ENCODE measurements around the gene ZFHX2. TPM values are rescaled to one million over a fixed set of nuclear protein-coding genes. Genes with fewer than 3 reads are reported as not detected.

ZFHX2 gene
- total RNA-seq, 1 experiment from 2014 or later = 19.4 TPM

GRCh38 chr14:23559926-23560520, 8.5 kb upstream of the ZFHX2 start:
- Histone ChIP-seq H3K23me2 (ENCODE audit: insufficient read length, low read depth, low read length, poor library complexity, severe bottlenecking) (peaks cover 19% of the 10 kb centered on the region), H3K18ac (ENCODE audit: insufficient read length, low read depth, low read length) (no peak overlapping the region), H3K23ac (ENCODE audit: insufficient read length, low read depth, low read length) (no peak overlapping the region), H2BK20ac (ENCODE audit: low read depth, low read length, poor library complexity, severe bottlenecking) (no peak overlapping the region), H4K8ac (replicated peaks; ENCODE audit: insufficient read length, low read depth, low read length) (no peak overlapping the region), H3K4me2 (ENCODE audit: insufficient read depth, insufficient read length, low read length) (no peak overlapping the region), H3T11ph (ENCODE audit: low read length) (no peak overlapping the region), H2AFZ (ENCODE audit: low read length) (no peak overlapping the region), H3K27me3 (ENCODE audit: insufficient read depth, low read length) (no peaks in the 10 kb centered on the region), H3K56ac (ENCODE audit: insufficient read length, low read depth, low read length) (no peak overlapping the region), H4K5ac (ENCODE audit: insufficient read length, low read depth, low read length) (no peak overlapping the region), H3K27ac (ENCODE audit: insufficient read length, low read depth, low read length) (no peak overlapping the region), H3K9ac (ENCODE audit: extremely low read depth, insufficient read length, low read length) (no peak overlapping the region), H2AK5ac (ENCODE audit: insufficient read length, low read length) (no peak overlapping the region), H3K9me3 (ENCODE audit: control insufficient read depth, low read depth, low read length) (no peaks in the 10 kb centered on the region), H3K79me2 (ENCODE audit: insufficient read depth, low read length) (no peaks in the 10 kb centered on the region; the same call in 1 of the 2 replicates), H4K20me1 (ENCODE audit: control insufficient read depth, insufficient read depth, insufficient read length) (no peaks in the 10 kb centered on the region), H4K91ac (ENCODE audit: insufficient read length, low read depth, low read length) (no peak overlapping the region), H2BK5ac (ENCODE audit: insufficient read length, low read length) (no peak overlapping the region), H2BK120ac (ENCODE audit: low read depth, low read length, poor library complexity, severe bottlenecking) (no peak overlapping the region), H3K79me1 (ENCODE audit: insufficient read depth, low read depth, low read length, poor library complexity, severe bottlenecking) (no peaks in the 10 kb centered on the region), H3K4me1 (ENCODE audit: insufficient read depth, low read length) (peaks cover 4% of the 10 kb centered on the region; the same call in 1 of the 2 replicates), H3K14ac (ENCODE audit: insufficient read depth, low read length) (no peak overlapping the region), H3K4ac (ENCODE audit: low read depth, low read length) (no peak overlapping the region), H2BK12ac (ENCODE audit: insufficient read length, low read depth, low read length) (no peak overlapping the region), H2BK15ac (ENCODE audit: low read depth, low read length) (no peak overlapping the region)
- H3K27ac Mint-ChIP-seq = peak overlapping the region in 2 of 3 experiments; percentile 8 to 35; a peak in 2 of 7 replicates
- TF ChIP-seq, protein P1, sequence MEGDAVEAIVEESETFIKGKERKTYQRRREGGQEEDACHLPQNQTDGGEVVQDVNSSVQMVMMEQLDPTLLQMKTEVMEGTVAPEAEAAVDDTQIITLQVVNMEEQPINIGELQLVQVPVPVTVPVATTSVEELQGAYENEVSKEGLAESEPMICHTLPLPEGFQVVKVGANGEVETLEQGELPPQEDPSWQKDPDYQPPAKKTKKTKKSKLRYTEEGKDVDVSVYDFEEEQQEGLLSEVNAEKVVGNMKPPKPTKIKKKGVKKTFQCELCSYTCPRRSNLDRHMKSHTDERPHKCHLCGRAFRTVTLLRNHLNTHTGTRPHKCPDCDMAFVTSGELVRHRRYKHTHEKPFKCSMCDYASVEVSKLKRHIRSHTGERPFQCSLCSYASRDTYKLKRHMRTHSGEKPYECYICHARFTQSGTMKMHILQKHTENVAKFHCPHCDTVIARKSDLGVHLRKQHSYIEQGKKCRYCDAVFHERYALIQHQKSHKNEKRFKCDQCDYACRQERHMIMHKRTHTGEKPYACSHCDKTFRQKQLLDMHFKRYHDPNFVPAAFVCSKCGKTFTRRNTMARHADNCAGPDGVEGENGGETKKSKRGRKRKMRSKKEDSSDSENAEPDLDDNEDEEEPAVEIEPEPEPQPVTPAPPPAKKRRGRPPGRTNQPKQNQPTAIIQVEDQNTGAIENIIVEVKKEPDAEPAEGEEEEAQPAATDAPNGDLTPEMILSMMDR (conservative IDR thresholded peaks at IDR 0.05) = no peak
- peaks cover 15 to 70% (median 60%) of the 10 kb centered on the region in 3 experiments for H3K36me3 Mint-ChIP-seq (ENCODE audit: insufficient read depth in 1 of 3, low read depth in 3 of 3)
- H3K4me3 Mint-ChIP-seq = peak overlapping the region in 1 of 2 experiments; percentile 4; a peak in 1 of 5 replicates
- H3K9me3 Mint-ChIP-seq = no peaks in the 10 kb centered on the region
- no peaks in the 10 kb centered on the region for H3K27me3 Mint-ChIP-seq (ENCODE audit: low read depth)
- peaks cover 21 to 35% of the 10 kb centered on the region in 2 experiments for H3K4me1 Mint-ChIP-seq
- WGBS (ENCODE audit: extremely low coverage, insufficient read length, low lambda C conversion rate) = no CpG with 5 or more reads among the region's 3 CpGs
- no peak for DNase-seq

Data from H9 (cell line).